CD8-positive, alpha-beta memory T cell (primary cell): ENCODE measurements around the gene ACYP1. TPM values are rescaled to one million over a fixed set of nuclear protein-coding genes. Genes with fewer than 3 reads are reported as not detected.

Experiments used
- CTCF ChIA-PET: fragments of 350-600 bp; sonication (Branson Sonifier 250); formaldehyde crosslinking; loops from one replicate; lab custom pipeline; 2021; ENCODE audit warnings: antibody characterized with exemption; lab: Charles Lee
- POLR2A ChIA-PET: fragments of 350-600 bp; sonication (Branson Sonifier 250); formaldehyde crosslinking; loops from one replicate; lab custom pipeline; 2021; ENCODE audit warnings: antibody characterized with exemption; lab: Charles Lee
- DNase-seq, 5 donors: peaks; one replicate each; pipeline versions ENCODE4 v3.0.0 to v3.0.0-alpha.2; 2020 to 2022; ENCODE audit warnings: mixed read lengths in 1 of 5
- H3K27ac ChIP-seq: one replicate; pipeline ENCODE4 v1.7.0; 2013; ENCODE audit warnings: low read depth, mild to moderate bottlenecking, low read length, moderate library complexity
- H3K27me3 ChIP-seq: 2 replicates; pipeline ENCODE4 v1.7.0; 2013; ENCODE audit warnings: low read length, mild to moderate bottlenecking; ENCODE audit not compliant: insufficient read depth, poor library complexity, severe bottlenecking
- H3K36me3 ChIP-seq: 2 replicates; pipeline ENCODE4 v1.7.0; 2013; ENCODE audit warnings: mild to moderate bottlenecking, low read length, moderate library complexity; ENCODE audit not compliant: insufficient read depth
- H3K4me1 ChIP-seq: 2 replicates; pipeline ENCODE4 v1.7.0; 2013; ENCODE audit warnings: mild to moderate bottlenecking, low read length, moderate library complexity; ENCODE audit not compliant: insufficient read depth
- H3K4me3 ChIP-seq: 2 replicates; pipeline ENCODE4 v1.7.0; 2013; ENCODE audit warnings: mild to moderate bottlenecking, low read length
- H3K9me3 ChIP-seq: 2 replicates; pipeline ENCODE4 v1.7.0; 2013; ENCODE audit warnings: mild to moderate bottlenecking, low read length
- H3K27ac Mint-ChIP-seq, 8 donors: one replicate each; pipeline ENCODE4 v1.8.0; 2020 to 2021; ENCODE audit warnings: mixed read lengths in 8 of 8, mild to moderate bottlenecking in 6 of 8, inconsistent platforms in 3 of 8, moderate library complexity in 3 of 8
- H3K27me3 Mint-ChIP-seq, 2 donors: one replicate each; pipeline ENCODE4 v1.8.0; 2020 to 2021; ENCODE audit warnings: mixed read lengths in 2 of 2, mild to moderate bottlenecking in 1 of 2, moderate library complexity in 1 of 2
- H3K36me3 Mint-ChIP-seq, 3 donors: one replicate each; pipeline ENCODE4 v1.8.0; 2020 to 2021; ENCODE audit warnings: mixed read lengths in 3 of 3, inconsistent platforms in 1 of 3, mild to moderate bottlenecking in 1 of 3
- H3K4me1 Mint-ChIP-seq, 3 donors: one replicate each; pipeline ENCODE4 v1.8.0; 2020 to 2021; ENCODE audit warnings: mixed read lengths in 3 of 3, inconsistent platforms in 1 of 3, mild to moderate bottlenecking in 1 of 3
- H3K4me3 Mint-ChIP-seq, 7 donors: one replicate each; pipeline ENCODE4 v1.8.0; 2020 to 2021; ENCODE audit warnings: mixed read lengths in 7 of 7, mild to moderate bottlenecking in 6 of 7, moderate library complexity in 4 of 7, inconsistent platforms in 2 of 7
- H3K9me3 Mint-ChIP-seq, 5 donors: one replicate each; pipeline ENCODE4 v1.8.0; 2020 to 2022; ENCODE audit warnings: mixed read lengths in 5 of 5, mild to moderate bottlenecking in 3 of 5, moderate library complexity in 2 of 5, inconsistent platforms in 1 of 5
- polyA plus RNA-seq: library from polyadenylated mRNA; unstranded; fragments of 300-500 nt; fragmentation: Illumina TruSeq; gene quantifications from one replicate; pipeline ENCODE4 v1.2.3, GENCODE V29; 2021
- total RNA-seq, 2 experiments: library from RNA; stranded (reverse); gene quantifications; one replicate each; pipeline ENCODE4 v1.2.3, GENCODE V29; 2021

ACYP1 gene
- total and polyA plus RNA-seq, 3 experiments from 2014 or later, result 20.1 to 39.2 (median 37.4) TPM

DNA sequence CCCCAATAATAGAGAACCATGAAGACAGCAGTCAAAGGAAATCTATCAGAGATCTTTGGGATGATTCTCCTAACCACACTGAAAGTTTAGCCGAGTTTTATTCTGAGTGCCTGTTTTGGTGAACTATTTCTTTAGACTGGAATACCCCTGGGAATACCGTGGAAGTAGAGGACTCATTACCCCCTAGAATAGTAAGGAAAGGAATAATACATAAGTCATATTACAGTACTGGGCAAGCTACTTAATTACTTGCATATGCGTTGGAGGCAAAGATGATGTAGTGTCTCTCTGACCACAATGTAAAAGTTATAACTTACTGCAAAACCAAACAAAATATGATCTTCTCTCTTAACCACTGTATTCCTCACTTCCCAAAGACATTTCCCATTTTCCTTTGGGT lies 31.1 kb upstream of the ACYP1 start:
- no peaks in the 10 kb centered on the region for H3K9me3 ChIP-seq
- H3K4me3 ChIP-seq, result no peak overlapping the region
- no peak overlapping the region for H3K27ac ChIP-seq
- H3K36me3 ChIP-seq, result peaks cover 48% of the 10 kb centered on the region
- no peaks in the 10 kb centered on the region for H3K27me3 ChIP-seq
- Mint-ChIP-seq H3K4me3 (no peak overlapping the region), H3K4me1 (peaks cover 0 to 5% (median 0%) of the 10 kb centered on the region in 3 donors), H3K9me3 (no peaks in the 10 kb centered on the region), H3K27me3 (peaks cover 0 to 1% of the 10 kb centered on the region in 2 donors), H3K27ac (no peak overlapping the region), H3K36me3 (peaks cover 19 to 86% (median 21%) of the 10 kb centered on the region in 3 donors)
- CTCF ChIA-PET, result interaction anchor here (0.9 kb wide), 1 partner anchor 203 kb away, joined by 3 read pairs; no protein-coding TSS in a partner anchor
- no peak for DNase-seq
- no peaks in the 10 kb centered on the region for H3K4me1 ChIP-seq
- POLR2A ChIA-PET, result no interaction called here

DNA sequence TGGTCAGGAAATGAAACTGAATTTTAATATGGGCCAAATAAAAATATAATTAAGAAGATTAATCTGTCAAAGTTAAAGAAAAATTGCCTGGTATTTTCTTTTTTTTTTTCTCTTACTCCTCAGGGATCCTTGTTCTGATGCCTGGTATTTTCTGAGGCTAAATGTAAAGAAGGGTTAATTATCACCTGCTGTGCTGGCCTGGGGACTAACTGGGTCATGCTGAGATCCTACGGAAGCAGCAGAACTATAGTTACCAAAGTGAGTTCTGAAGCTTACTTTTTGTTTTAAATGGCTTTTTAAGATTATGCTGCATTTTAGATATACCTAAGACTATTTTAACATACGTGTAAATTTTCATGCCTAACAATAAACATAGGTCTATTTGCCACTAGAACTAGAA lies 28.9 kb upstream of the ACYP1 start:
- no peaks in the 10 kb centered on the region for H3K27me3 ChIP-seq
- no peak for DNase-seq
- POLR2A ChIA-PET, result no interaction called here
- H3K9me3 Mint-ChIP-seq, result no peaks in the 10 kb centered on the region
- peaks cover 41% of the 10 kb centered on the region for H3K36me3 ChIP-seq
- no peak overlapping the region for H3K27ac Mint-ChIP-seq
- no peak overlapping the region for H3K27ac ChIP-seq
- no peak overlapping the region for H3K4me3 Mint-ChIP-seq
- CTCF ChIA-PET, result interaction anchor here (1.3 kb wide), 1 partner anchor 188 kb away, joined by 3 read pairs; no protein-coding TSS in a partner anchor
- no peaks in the 10 kb centered on the region for H3K4me1 ChIP-seq
- H3K4me1 Mint-ChIP-seq, result peaks cover 0 to 5% (median 0%) of the 10 kb centered on the region in 3 donors
- H3K27me3 Mint-ChIP-seq, result no peaks in the 10 kb centered on the region
- H3K4me3 ChIP-seq, result no peak overlapping the region
- H3K9me3 ChIP-seq, result no peaks in the 10 kb centered on the region
- H3K36me3 Mint-ChIP-seq, result peaks cover 8 to 78% (median 14%) of the 10 kb centered on the region in 3 donors

DNA sequence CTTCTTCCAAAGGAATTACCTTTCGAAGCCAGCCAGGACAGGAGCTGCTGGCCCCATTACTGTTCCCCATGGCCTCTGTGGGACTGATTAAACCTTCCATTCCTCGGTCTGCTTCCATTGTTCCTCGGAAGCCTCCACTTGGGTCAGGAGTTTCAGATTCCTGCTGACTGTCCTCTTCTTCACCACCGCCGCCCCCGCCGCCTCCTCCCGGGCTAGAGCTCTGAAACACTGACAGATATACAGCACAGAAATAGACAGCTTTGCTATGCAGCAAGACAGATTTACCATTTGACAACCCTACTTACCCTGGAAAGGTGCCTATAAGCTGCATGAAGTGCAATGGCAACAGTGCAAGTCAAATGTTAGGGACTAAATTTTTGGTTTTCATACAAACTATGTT lies 27.4 kb upstream of the ACYP1 start:
- no peak for DNase-seq
- Mint-ChIP-seq H3K27me3 (no peaks in the 10 kb centered on the region), H3K4me3 (no peak overlapping the region), H3K27ac (peak overlapping the region in 1 of 8 donors; percentile 7), H3K36me3 (peaks cover 8 to 78% (median 17%) of the 10 kb centered on the region in 3 donors), H3K4me1 (no peaks in the 10 kb centered on the region), H3K9me3 (no peaks in the 10 kb centered on the region)
- CTCF ChIA-PET, result interaction anchor here (1.3 to 3.8 kb wide), 3 partner anchors 10 to 230 kb away, joined by 3 to 37 read pairs (median 7); no protein-coding TSS in a partner anchor
- Histone ChIP-seq H3K9me3 (no peaks in the 10 kb centered on the region), H3K27ac (no peak overlapping the region), H3K36me3 (peaks cover 51% of the 10 kb centered on the region), H3K4me3 (no peak overlapping the region), H3K4me1 (no peaks in the 10 kb centered on the region), H3K27me3 (no peaks in the 10 kb centered on the region)
- POLR2A ChIA-PET, result no interaction called here

DNA sequence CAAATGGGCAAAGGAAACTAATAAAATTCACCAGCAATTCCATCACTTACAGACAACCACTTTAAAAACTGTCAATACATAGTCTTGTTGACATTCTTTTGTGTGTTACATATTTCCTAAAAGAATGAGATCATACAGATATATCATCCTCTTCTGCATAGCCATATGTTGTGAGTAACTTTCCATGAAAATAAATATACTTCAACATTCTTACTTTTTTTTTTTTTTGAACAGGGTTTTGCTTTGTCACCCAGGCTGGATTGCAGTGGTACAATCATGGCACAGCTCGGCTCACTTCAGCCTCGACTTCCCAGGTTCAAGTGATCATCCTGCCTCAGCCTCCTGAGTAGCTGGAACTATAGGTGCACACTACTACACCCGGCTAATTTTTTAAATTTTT lies 26.5 kb upstream of the ACYP1 start:
- Mint-ChIP-seq H3K36me3 (peaks cover 8 to 77% (median 19%) of the 10 kb centered on the region in 3 donors), H3K4me1 (no peaks in the 10 kb centered on the region), H3K4me3 (no peak overlapping the region), H3K27ac (peak overlapping the region in 1 of 8 donors; percentile 56), H3K9me3 (no peaks in the 10 kb centered on the region), H3K27me3 (no peaks in the 10 kb centered on the region)
- DNase-seq, result no peak
- no peaks in the 10 kb centered on the region for H3K27me3 ChIP-seq
- ChIA-PET CTCF (interaction anchor here (1.5 to 3.8 kb wide), 2 partner anchors 144 to 229 kb away, joined by 7 to 37 read pairs; no protein-coding TSS in a partner anchor), POLR2A (no interaction called here)
- H3K9me3 ChIP-seq, result no peaks in the 10 kb centered on the region
- no peak overlapping the region for H3K27ac ChIP-seq
- H3K4me3 ChIP-seq, result no peak overlapping the region
- no peaks in the 10 kb centered on the region for H3K4me1 ChIP-seq
- H3K36me3 ChIP-seq, result peaks cover 52% of the 10 kb centered on the region

DNA sequence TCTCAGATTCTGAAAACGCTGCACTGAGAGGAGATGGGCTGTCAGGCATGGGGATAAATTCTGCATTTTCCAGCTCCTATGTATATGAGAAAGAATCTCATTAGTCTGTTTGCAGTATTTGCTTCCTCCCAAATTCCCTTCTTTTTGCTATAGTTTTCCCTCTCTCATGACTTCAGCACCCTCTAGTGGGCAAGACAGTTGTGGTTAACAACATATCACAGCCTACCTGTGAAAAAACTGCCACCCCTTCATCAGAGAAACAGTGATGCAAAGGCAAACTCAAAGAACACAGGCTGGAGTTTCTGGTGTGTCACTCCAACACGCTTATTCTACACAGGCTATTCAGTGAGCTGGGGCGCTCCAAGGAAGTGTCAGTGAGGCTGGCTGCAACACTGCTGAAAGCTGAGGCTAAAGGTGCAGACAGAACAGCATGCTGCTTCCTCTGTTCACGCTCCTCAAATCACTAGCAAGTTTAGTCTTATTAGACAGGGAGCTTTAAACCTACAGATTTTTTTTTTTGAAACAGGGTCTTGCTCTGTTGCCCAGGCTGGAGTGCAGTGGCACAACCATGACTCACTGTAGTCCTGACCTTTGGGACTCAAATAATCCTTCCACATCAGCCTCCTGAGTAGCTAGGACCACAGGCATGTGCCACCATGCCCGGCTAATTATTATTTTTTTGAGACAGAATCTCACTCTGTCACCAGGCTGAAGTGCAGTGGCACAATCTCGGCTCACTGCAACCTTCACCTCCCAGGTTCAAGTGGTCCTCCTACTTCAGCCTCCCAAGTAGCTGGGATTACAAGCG lies 24.9 kb upstream of the ACYP1 start:
- Mint-ChIP-seq H3K4me3 (no peak overlapping the region), H3K9me3 (no peaks in the 10 kb centered on the region), H3K27me3 (no peaks in the 10 kb centered on the region), H3K4me1 (no peaks in the 10 kb centered on the region), H3K36me3 (peaks cover 3 to 79% (median 22%) of the 10 kb centered on the region in 3 donors), H3K27ac (no peak overlapping the region)
- ChIA-PET CTCF (interaction anchor here (0.7 to 3.8 kb wide), 30 partner anchors 10 to 480 kb away, joined by 3 to 37 read pairs (median 5); partner anchors contain the start of genes ACYP1 and RPS6KL1), POLR2A (interaction anchor here (0.6 to 1.2 kb wide), 2 partner anchors 25 to 85 kb away, joined by 3 read pairs; partner anchors contain the start of gene ACYP1)
- Histone ChIP-seq H3K27ac (no peak overlapping the region), H3K36me3 (peaks cover 54% of the 10 kb centered on the region), H3K9me3 (no peaks in the 10 kb centered on the region), H3K27me3 (no peaks in the 10 kb centered on the region), H3K4me1 (no peaks in the 10 kb centered on the region), H3K4me3 (no peak overlapping the region)
- peak in 3 of 5 donors; percentile 14 to 34 (median 32) for DNase-seq

DNA sequence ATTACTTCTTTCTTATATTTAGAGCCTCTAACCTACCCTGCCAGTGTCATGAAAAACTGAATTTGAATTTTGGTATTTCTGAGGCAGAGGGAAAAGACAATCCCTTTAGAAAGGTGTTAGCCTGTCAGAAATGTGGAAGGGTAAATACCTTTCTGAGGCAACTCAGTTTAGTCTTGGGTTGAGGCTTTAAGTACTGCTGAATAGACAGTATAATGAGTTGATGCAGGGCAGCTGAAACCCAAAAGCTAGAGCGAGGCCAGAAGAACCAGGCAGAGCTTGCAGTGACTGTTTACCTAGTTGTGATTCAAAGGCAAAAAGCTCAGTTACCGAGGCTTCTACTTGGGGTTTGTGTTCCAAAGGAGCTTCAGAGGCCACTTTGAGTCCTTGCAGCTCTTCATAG lies 24.3 kb upstream of the ACYP1 start:
- peak overlapping the region in 1 of 8 donors; percentile 75 for H3K27ac Mint-ChIP-seq
- no peak overlapping the region for H3K27ac ChIP-seq
- no peak overlapping the region for H3K4me3 Mint-ChIP-seq
- ChIA-PET CTCF (interaction anchor here (0.7 to 3.8 kb wide), 29 partner anchors 10 to 479 kb away, joined by 3 to 37 read pairs (median 5); partner anchors contain the start of genes ACYP1 and RPS6KL1), POLR2A (interaction anchor here (0.6 to 1.2 kb wide), 2 partner anchors 25 to 85 kb away, joined by 3 read pairs; partner anchors contain the start of gene ACYP1)
- no peak overlapping the region for H3K4me3 ChIP-seq
- peaks cover 3 to 82% (median 24%) of the 10 kb centered on the region in 3 donors for H3K36me3 Mint-ChIP-seq
- no peaks in the 10 kb centered on the region for H3K9me3 ChIP-seq
- H3K27me3 Mint-ChIP-seq, result no peaks in the 10 kb centered on the region
- no peaks in the 10 kb centered on the region for H3K4me1 Mint-ChIP-seq
- no peaks in the 10 kb centered on the region for H3K4me1 ChIP-seq
- H3K27me3 ChIP-seq, result no peaks in the 10 kb centered on the region
- DNase-seq, result no peak
- no peaks in the 10 kb centered on the region for H3K9me3 Mint-ChIP-seq
- H3K36me3 ChIP-seq, result peaks cover 55% of the 10 kb centered on the region

DNA sequence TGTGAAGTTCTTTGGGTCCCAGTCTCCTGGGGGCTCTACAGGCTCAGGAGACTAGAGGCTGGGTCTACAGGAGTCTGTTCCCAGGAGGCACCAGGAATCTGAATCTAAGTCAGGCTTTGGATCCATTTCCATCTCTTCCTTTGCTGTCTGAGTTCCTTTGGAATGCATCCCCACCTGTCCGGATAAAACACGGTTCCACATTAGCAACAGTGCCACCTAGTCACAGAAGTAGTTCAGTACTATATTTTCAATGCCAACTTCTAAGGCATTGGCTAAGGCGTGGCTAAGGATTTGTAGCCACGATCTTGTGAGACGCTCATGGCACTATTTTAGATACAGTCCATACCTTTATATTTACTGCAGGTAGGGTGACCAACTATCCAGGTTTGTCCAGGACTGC lies 20.7 kb upstream of the ACYP1 start:
- Histone ChIP-seq H3K27me3 (no peaks in the 10 kb centered on the region), H3K4me3 (no peak overlapping the region), H3K27ac (no peak overlapping the region), H3K4me1 (no peaks in the 10 kb centered on the region), H3K36me3 (peaks cover 46% of the 10 kb centered on the region), H3K9me3 (no peaks in the 10 kb centered on the region)
- peaks cover 3 to 79% (median 28%) of the 10 kb centered on the region in 3 donors for H3K36me3 Mint-ChIP-seq
- no peaks in the 10 kb centered on the region for H3K9me3 Mint-ChIP-seq
- H3K4me3 Mint-ChIP-seq, result no peak overlapping the region
- POLR2A ChIA-PET, result no interaction called here
- no peaks in the 10 kb centered on the region for H3K4me1 Mint-ChIP-seq
- DNase-seq, result no peak
- no peaks in the 10 kb centered on the region for H3K27me3 Mint-ChIP-seq
- CTCF ChIA-PET, result interaction anchor here (1.0 to 1.8 kb wide), 2 partner anchors 137 to 224 kb away, joined by 3 to 5 read pairs; no protein-coding TSS in a partner anchor
- H3K27ac Mint-ChIP-seq, result no peak overlapping the region

DNA sequence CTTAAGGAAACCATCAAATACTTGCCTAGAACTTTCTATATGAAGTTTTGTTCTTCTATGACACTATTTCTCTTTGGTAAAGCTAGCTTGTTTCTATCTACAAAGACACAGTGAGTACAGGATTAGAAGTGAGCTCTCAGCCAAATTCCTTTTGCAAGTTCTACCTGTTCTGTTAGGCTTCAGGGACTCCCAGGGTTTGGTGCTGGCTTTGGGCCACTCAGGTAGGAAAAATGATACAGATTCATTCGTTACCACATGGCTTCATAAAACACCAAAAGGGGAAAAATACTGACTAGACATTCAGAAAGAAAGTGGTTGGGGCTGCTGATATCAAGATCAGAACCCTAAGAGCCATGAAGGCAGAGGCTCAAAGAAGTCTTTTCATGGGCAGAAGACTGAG lies 19.4 kb upstream of the ACYP1 start:
- H3K36me3 Mint-ChIP-seq, result peaks cover 3 to 74% (median 25%) of the 10 kb centered on the region in 3 donors
- ChIA-PET CTCF (interaction anchor here (0.8 to 1.8 kb wide), 3 partner anchors 16 to 225 kb away, joined by 3 to 5 read pairs (median 4); no protein-coding TSS in a partner anchor), POLR2A (no interaction called here)
- no peaks in the 10 kb centered on the region for H3K9me3 ChIP-seq
- H3K4me3 Mint-ChIP-seq, result no peak overlapping the region
- no peaks in the 10 kb centered on the region for H3K27me3 ChIP-seq
- H3K4me3 ChIP-seq, result no peak overlapping the region
- peaks cover 43% of the 10 kb centered on the region for H3K36me3 ChIP-seq
- no peak for DNase-seq
- H3K27me3 Mint-ChIP-seq, result no peaks in the 10 kb centered on the region
- H3K27ac ChIP-seq, result no peak overlapping the region
- H3K4me1 Mint-ChIP-seq, result no peaks in the 10 kb centered on the region
- H3K4me1 ChIP-seq, result no peaks in the 10 kb centered on the region
- no peaks in the 10 kb centered on the region for H3K9me3 Mint-ChIP-seq
- peak overlapping the region in 1 of 8 donors; percentile 56 for H3K27ac Mint-ChIP-seq
